CD4-positive, alpha-beta T cell treated with Interleukin-17A for 1 hour (primary cell): ENCODE measurements around the gene RTEL1.
"Not testable (repeated sequence)": the region's sequence is repeated elsewhere in the genome, so short reads cannot be mapped to it uniquely, and the experiment has no call there.

Experiments used
- DNase-seq: peaks from one replicate; pipeline ENCODE4 v3.0.0-alpha.2; 2020

The RTEL1 gene

GRCh38 chr20:63628246-63628975 is 29.7 kb upstream of the RTEL1 start:
- peak; percentile 67 for DNase-seq

DNA sequence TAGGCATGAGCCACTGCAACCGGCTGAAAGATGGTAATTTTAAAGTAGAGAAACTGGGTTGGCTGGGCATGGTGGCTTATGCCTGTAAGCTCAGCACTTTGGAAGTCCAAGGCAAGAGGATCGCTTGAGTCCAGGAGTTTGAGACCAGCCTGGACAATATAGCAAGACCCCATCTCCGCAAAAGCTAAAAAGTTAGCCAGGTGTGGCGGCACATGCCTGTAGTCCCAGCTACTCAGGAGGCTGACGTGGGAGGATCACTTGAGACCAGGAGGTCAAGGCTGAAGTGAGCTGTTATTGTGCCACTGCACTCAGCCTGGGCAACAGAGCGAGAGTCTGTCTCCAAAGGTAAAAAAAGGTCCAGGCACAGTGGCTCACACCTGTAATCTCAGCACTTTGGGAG is 27.2 kb upstream of the RTEL1 start:
- DNase-seq, result not testable (repeated sequence)

DNA sequence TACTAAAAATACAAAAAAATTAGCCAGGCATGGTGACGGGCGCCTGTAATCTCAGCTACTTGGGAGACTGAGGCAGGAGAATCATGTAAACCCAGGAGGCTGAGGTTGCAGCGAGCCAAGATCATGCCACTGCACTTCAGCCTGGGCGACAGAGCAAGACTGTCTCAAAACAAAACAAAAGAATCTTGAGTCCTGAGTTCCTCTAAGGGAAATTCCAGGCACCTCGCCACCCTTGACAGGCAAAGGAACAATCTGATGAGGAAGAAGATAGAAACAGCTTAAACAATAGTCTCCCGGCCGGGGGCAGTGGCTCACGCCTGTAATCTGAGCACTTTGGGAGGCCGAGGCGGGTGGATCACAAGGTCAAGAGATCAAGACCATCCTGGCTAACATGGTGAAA is 26.7 kb upstream of the RTEL1 start:
- DNase-seq, result not testable (repeated sequence)

DNA sequence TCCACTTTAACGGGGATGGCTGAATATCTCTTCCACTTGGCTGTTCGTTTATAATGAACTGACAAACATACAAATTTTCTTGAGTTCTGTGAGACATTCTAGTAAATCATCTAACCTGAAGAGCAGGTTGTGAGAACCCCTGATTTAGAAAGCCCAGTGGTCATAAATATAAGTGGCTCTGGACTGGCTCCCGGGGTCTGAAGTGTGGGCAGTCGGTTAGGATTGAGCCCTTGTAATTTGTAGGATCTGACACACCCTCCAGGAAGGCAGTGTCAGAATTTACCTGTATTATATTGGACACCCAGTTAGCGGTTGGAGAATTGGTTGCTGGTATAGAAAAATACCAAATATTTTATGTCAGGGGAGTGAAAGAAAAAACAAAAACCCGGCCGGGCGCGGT is 24.4 kb upstream of the RTEL1 start:
- no peak for DNase-seq

DNA sequence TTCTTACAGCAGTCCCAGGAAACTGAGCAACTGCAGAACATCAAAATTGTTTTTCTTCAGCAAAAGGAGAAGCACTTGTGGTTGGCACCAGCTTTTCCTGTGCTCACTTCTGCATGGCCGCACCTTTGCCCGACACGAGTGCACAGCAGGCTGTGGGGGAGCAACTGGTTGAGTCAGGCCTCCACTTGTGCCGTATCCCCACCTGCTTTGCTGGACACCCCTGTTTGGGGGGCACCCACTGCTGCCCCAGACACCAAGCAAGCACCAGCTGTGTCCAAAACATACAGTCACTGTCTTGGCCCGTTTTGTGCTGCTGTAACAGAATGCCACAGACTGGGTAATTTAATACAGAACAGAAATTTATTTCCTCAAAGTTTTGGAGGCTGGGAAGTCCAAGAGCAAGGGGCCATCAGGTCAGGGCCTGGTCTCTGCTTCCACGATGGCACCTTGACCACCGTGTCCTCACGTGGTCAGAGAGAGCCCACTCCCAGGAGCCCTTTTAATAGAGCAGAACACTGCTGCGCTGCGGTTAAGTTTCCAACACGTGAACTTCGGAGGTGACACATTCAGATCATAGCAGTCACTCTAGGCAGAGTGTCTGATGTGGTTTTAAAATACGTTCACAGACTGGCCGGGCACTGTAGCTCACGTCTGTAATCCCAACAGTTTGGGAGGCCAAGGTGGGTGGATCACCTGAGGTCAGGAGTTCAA is 22.5 kb upstream of the RTEL1 start:
- peak; percentile 87 for DNase-seq

GRCh38 chr20:63636752-63637628 is 21.1 kb upstream of the RTEL1 start:
- no peak for DNase-seq

GRCh38 chr20:63639093-63639975 is 18.8 kb upstream of the RTEL1 start:
- peak; percentile 76 for DNase-seq

DNA sequence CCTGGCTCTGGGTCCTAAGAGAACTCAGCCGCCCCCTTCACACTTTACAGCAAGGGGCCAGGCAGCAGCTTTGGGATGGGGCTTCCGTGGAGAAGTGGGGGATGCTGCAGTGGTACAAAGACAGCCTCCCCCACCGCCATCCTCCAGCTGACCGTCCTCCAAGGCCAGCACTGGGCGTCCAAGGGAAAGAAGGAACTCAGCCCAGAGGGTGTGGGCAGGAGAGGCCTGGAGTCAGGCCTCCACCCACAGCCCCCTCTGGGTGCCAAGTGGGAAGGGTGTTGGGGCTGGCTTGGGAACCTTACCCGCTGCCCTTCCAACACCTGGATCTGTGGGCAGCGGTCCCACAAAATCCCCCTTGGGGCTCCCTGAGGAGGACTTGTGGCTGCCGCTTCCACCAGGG is 18.0 kb upstream of the RTEL1 start:
- DNase-seq, result no peak

DNA sequence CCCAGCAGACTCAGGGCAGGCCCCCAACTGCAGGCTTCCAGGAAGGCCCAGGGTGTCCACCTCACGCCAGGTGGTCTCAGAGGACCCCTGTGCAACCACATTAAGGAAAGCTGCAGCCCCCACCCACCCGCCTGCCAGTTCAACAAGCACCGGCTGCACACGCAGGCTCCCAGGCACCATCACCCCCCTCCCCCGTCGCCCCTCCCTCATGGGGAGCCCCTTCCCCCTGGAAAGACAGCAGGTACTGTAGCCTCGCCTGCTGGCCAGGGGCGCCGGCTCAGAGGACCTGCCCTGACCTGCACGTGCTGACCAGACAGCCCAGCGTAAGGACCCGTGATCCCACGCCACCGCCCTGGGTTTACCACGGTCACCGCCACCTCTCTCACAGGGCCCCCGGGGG is 17.4 kb upstream of the RTEL1 start:
- DNase-seq, result not testable (repeated sequence)

GRCh38 chr20:63641146-63641791 is 16.8 kb upstream of the RTEL1 start:
- peak; percentile 65 for DNase-seq

GRCh38 chr20:63641792-63642523 is 16.2 kb upstream of the RTEL1 start:
- DNase-seq, result peak; percentile 97

GRCh38 chr20:63642527-63643247 is 15.4 kb upstream of the RTEL1 start:
- DNase-seq, result no peak

GRCh38 chr20:63643499-63643898 is 14.6 kb upstream of the RTEL1 start:
- no peak for DNase-seq

DNA sequence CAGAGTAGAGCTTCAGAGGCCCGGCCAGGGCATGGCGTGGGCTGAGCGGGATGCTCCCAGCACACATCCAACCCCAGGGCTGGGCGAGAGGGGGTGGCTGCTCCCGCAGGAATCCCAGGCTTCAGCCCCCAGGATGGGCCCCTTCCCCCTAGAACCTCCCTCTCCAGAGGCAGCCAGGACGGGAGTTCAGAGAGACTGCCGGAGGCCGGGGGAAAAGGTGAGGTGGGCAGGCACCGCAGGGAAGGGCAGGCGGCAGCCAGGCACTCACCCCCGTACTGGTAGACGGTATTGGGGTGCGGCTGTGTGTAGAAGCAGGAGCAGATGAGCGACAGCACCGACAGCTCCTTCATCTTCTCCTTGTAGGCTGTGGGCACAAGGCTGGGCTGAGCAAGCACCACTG is 14.2 kb upstream of the RTEL1 start:
- no peak for DNase-seq

DNA sequence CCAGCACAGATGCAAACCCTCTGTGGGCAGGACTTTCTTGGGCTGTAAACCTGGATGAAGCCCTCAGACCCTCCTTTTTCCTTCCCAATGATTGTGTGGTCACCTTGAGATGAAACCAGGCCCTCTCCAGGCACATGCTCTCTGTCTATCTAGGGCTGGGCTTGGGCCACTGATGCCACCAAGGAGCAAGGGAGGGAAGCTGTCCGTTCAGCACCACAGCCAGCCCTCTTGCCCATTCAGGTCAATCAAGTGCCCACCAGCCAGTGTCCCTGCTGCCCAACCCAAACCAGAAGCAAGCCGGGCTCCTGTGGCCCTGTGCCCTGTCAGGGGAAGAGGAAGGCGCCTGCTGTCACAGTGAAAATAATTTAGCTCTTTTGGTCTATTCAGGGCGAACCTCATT is 12.9 kb upstream of the RTEL1 start:
- DNase-seq, result no peak

GRCh38 chr20:63648190-63648589 is 9.9 kb upstream of the RTEL1 start:
- DNase-seq, result no peak

DNA sequence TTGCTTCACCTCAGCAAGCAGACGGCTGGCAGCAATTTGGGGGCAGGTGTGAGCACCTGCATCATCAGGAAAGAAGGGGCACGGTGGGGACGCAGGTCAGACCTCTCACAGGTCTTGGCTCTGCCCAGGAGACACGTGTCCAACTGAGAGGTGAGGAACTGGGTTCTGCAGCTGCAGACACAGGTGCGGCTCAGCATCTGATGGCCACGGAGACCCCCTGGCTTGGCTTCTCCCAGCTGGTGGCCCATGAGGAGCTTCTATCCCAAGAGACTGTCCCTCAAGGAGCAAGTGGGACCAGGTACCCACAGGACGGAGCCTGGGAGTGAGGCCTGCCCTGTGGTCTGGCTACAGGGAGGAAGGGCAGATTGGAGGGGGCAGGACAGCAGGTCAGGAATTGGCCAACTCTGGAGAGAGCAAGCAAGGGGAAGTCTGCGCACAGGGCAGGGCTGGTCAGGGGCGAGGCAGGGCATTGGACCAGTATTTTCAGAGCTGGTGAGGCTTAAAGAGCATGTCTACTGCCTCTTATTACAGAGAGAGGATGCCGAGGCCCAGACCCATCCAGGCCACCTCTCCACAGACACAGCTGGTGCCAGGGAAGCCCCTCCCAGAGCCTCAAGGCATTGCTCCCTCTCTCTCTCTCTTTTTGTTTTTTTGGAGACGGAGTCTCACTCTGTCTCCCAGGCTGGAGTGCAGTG is 9.1 kb upstream of the RTEL1 start:
- DNase-seq, result no peak

- not testable (repeated sequence) for DNase-seq
Measured at GRCh38 chr20:63650486-63650885, 7.6 kb upstream of the RTEL1 start.

GRCh38 chr20:63651942-63652191 is 6.2 kb upstream of the RTEL1 start:
- no peak for DNase-seq
